Hematopoietic multipotent progenitor cell treated with erythropoietin and hydrocortisone succinate and interleukin-3 and kit ligand, for 15 days (in vitro differentiated cells): ENCODE data around the gene TRAF7.

Source experiments
- DNase-seq: peaks from one replicate; pipeline ENCODE4 v3.0.0-alpha.2; 2015; ENCODE audit warnings: low spot score

TRAF7 gene

DNA sequence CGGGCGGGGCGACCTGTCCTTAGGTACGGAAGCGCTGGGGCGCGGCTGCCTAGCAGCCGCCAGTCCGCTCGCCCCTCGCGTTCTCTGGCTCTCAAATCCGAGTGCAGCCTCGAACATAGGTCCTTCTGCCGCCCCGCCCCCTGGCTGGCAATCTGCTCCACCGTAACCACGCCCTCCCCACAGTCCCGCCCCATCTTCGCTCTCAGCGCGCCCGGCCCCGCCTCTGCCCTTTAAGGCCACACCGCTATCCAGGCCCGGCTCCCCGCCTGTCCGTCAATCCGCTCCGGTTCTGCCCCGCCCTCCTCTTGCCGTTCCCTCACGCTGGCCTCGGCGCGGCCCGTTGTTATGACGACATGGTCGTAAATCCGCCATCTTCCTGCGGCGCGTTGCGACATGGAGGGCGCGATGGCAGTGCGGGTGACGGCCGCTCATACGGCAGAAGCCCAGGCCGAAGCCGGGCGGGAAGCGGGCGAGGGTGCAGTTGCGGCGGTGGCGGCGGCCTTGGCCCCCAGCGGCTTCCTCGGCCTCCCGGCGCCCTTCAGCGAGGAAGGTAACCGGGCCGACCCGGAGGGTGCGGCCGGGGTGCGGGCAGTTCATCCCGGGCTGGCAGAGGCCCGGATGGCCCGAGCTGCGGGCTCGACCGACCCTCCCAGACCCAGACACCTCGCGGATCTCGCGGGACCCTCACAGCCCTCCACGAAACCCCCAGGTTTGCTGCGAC lies 67.8 kb downstream of the TRAF7 start, which contains the start of gene E4F1:
Gene E4F1, plus strand, starts transcription at position 371 of the 721 bp plus-strand sequence. Its CDS starts 23 bp downstream, at position 394.
- peak; percentile 100 for DNase-seq

DNA sequence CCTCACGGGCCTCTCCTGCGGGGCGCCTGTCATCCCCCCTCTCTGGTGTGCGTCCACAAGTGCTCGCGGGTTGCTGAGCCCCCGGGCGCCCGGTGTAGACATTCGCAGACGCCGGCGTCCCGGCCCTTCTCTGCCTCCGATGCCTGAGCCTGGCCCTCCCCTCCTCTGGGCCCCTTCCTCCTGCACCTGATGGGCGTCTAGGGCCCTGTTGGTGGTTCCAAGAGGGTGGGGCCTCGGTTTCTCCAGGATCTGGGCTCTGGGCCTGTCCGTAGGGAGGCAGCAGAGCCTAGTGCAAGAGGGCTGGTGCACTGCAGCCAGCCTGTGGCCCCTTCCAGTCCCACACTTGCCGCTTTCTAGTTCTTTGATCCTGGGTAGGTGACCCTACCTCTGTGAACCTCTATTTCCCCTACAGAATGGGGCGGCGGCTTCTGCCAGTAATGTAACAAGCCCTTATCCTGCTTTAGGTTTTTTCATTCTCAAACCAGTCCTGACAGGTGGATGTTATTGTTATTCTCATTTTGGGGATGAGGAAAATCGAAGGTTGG lies 68.4 kb downstream of the TRAF7 start:
- DNase-seq = peak; percentile 44

DNA sequence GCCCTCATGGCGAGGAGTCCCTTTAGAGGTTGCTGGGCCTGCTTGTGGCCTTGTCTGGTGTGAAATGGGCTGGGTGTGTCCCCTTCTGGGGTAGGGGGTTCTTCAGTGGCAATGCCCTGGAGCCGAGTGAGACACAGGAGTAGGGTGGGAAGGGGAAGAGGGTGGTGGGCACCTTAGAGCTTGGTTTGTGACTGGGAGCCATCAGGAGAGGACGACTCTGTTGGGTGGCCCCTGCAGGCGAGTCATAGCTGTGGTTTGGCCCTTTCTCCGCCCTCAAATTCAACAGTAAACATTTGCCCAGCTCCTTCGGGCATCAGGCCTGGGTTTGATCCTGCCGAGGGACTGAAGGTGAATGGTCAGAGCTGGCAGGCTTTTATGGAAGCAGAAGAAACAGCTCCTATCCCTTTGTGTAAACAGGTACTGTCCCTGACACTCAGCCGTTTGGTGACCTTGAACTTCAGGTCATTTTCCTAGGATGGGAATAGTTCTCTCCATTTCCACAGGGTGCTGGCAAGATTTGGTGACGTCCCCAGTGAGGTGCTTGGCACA lies 70.7 kb downstream of the TRAF7 start:
- no peak for DNase-seq

DNA sequence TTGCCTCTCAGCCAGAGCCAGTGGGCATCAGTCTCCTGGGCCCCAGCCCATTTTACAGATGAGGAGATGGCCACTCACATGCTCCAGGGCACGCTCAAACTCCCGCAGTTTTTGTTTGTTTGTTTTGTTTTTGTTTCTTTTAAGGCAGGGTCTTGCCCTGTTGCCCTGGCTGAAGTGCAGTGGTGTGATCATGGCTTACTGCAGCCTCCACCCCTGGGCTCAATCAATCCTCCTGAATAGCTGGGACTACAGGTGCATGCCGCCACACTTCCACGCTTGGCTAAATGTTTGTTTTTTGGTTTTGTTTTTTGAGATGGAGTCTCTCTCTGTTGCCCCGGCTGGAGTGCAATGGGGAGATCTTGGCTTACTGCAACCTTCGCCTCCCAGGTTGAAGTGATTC lies 71.3 kb downstream of the TRAF7 start:
- DNase-seq = no peak
